Vagina (tissue), 2 donors: ENCODE measurements around the gene PRSS53.

Experiments
- POLR2AphosphoS5 ChIP-seq, 2 donors: sonication (generic); formaldehyde crosslinking; IDR thresholded peaks; one replicate each; pipeline ENCODE4 v1.9.0; 2017; ENCODE audit warnings: antibody characterized with exemption in 2 of 2, mild to moderate bottlenecking in 2 of 2, low read depth in 1 of 2; ENCODE audit not compliant: insufficient read depth in 1 of 2
- TF ChIP-seq, protein P1 (sequence below), 3 experiments: fragments of 450-650 bp in 2 of 3; fragments of 200-600 bp in 1 of 3; sonication (generic) in 1 of 3; IDR thresholded peaks; one replicate each; pipeline ENCODE4 v1.5.1; 2017 to 2019; ENCODE audit warnings: antibody characterized with exemption in 3 of 3, mild to moderate bottlenecking in 2 of 3, moderate library complexity in 2 of 3

DNA sequence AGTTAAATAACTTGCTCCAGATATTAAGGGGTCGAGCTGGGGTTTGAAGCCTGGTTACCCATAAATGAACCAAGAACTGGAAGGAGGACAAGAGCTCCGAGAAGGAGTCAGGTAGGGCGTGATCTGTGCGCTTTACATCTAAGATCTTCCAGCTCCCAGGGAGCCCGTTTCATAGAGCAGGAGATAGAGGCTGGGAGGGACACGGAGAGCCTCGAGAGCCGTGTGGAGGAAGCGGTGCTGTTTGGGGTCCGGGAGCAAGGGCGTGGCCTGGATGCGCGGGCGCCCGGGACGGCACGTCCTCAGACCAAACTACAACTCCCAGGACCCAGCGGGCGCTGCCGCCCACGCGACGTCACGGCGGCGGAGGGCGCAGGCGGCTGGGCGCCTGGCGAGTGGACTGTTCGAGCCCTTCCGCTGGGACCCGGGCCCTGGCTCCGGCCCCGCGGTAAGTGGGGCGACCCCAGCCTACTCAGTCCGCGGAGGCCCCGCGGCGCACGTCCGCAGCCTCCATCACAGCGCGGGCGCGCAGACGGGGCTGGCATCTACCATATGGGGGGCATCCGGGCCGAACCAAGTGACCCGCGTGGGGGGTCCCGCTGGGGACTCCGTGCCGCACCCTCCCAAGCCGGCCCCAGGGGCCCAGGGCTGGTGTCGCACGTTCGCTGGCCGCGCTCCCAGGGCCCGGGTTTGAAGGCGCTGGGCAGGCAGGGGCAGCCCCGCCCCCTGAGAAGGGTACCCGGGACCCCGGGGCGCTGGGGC is 19.5 kb upstream of the PRSS53 start, which contains the start of gene BCKDK:
- TF ChIP-seq, protein P1, sequence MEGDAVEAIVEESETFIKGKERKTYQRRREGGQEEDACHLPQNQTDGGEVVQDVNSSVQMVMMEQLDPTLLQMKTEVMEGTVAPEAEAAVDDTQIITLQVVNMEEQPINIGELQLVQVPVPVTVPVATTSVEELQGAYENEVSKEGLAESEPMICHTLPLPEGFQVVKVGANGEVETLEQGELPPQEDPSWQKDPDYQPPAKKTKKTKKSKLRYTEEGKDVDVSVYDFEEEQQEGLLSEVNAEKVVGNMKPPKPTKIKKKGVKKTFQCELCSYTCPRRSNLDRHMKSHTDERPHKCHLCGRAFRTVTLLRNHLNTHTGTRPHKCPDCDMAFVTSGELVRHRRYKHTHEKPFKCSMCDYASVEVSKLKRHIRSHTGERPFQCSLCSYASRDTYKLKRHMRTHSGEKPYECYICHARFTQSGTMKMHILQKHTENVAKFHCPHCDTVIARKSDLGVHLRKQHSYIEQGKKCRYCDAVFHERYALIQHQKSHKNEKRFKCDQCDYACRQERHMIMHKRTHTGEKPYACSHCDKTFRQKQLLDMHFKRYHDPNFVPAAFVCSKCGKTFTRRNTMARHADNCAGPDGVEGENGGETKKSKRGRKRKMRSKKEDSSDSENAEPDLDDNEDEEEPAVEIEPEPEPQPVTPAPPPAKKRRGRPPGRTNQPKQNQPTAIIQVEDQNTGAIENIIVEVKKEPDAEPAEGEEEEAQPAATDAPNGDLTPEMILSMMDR (IDR thresholded peaks at IDR 0.05), result no peak
- TF ChIP-seq POLR2AphosphoS5 (IDR thresholded peaks at IDR 0.05; ENCODE audit: insufficient read depth in 1 of 2, low read depth in 1 of 2), result peak in 1 of 2 donors; percentile 64
